ENCODE data around the gene PLAA. TPM values are rescaled to one million over a fixed set of nuclear protein-coding genes. Genes with fewer than 3 reads are reported as not detected.

Gene PLAA
- total RNA-seq, 1 donor from 2014 or later: 36.6 TPM

Other genes starting within 250 kb of the PLAA start
- 15.1 and 19.7 TPM in 2 replicates for gene CAAP1, start 54.4 kb downstream of the PLAA start, total RNA-seq
- gene IFT74, start 9.2 kb upstream of the PLAA start, total RNA-seq: 7.5 and 8.6 TPM in 2 replicates
- not detected in 2 replicates for gene LRRC19, start 58.4 kb upstream of the PLAA start, total RNA-seq
- gene TEK, start 162.0 kb upstream of the PLAA start, total RNA-seq: not detected in 2 replicates